Activated CD4-positive, alpha-beta memory T cell treated with anti-CD3 and anti-CD28 coated beads for 36 hours (primary cell): ENCODE measurements around the gene INPPL1. TPM values are rescaled to one million over a fixed set of nuclear protein-coding genes. Genes with fewer than 3 reads are reported as not detected.

Experiments used
- CTCF ChIA-PET: fragments of 350-600 bp; sonication (Branson Sonifier 250); formaldehyde crosslinking; loops from one replicate; lab custom pipeline; 2021; ENCODE audit warnings: antibody characterized with exemption, inconsistent platforms; lab: Charles Lee
- POLR2A ChIA-PET: fragments of 350-600 bp; sonication (Branson Sonifier 250); formaldehyde crosslinking; loops from one replicate; lab custom pipeline; 2021; ENCODE audit warnings: antibody characterized with exemption; lab: Charles Lee
- DNase-seq: peaks from one replicate; pipeline ENCODE4 v3.0.0-alpha.2; 2020
- H3K27ac Mint-ChIP-seq: one replicate; pipeline ENCODE4 v1.8.0; 2021; ENCODE audit warnings: mixed read lengths
- H3K27me3 Mint-ChIP-seq: one replicate; pipeline ENCODE4 v1.8.0; 2021; ENCODE audit warnings: mixed read lengths
- H3K36me3 Mint-ChIP-seq: one replicate; pipeline ENCODE4 v1.8.0; 2021; ENCODE audit warnings: mixed read lengths
- H3K4me1 Mint-ChIP-seq: one replicate; pipeline ENCODE4 v1.8.0; 2021; ENCODE audit warnings: low read depth, mixed read lengths
- H3K4me3 Mint-ChIP-seq: one replicate; pipeline ENCODE4 v1.8.0; 2021; ENCODE audit warnings: mild to moderate bottlenecking, mixed read lengths
- H3K9me3 Mint-ChIP-seq: one replicate; pipeline ENCODE4 v1.8.0; 2021; ENCODE audit warnings: mixed read lengths
- intact Hi-C: fragments of 100-400 bp; cut with micrococcal nuclease; formaldehyde crosslinking; loops from one replicate; pipeline ENCODE4 v1.15.1; 2023
- total RNA-seq, 2 experiments: library from RNA; stranded (reverse); gene quantifications; one replicate each; pipeline ENCODE4 v1.2.3, GENCODE V29; 2021

Gene INPPL1
- total RNA-seq, 2 experiments from 2014 or later, result 96.9 to 98.9 TPM

- peaks cover 21% of the 10 kb centered on the region for H3K4me1 Mint-ChIP-seq
- no peak for DNase-seq
- intact Hi-C loops, result no loop called here
- H3K27me3 Mint-ChIP-seq, result peaks cover 44% of the 10 kb centered on the region
- no peaks in the 10 kb centered on the region for H3K9me3 Mint-ChIP-seq
- CTCF ChIA-PET, result interaction anchor here (1.0 to 2.3 kb wide), 4 partner anchors 174 to 403 kb away, joined by 3 to 9 read pairs (median 4); no protein-coding TSS in a partner anchor
- POLR2A ChIA-PET, result no interaction called here
- no peak overlapping the region for H3K27ac Mint-ChIP-seq
- H3K36me3 Mint-ChIP-seq, result peaks cover 12% of the 10 kb centered on the region
- H3K4me3 Mint-ChIP-seq, result no peak overlapping the region
Measured at GRCh38 chr11:72240461-72241290, 16.1 kb downstream of the INPPL1 start.

DNA sequence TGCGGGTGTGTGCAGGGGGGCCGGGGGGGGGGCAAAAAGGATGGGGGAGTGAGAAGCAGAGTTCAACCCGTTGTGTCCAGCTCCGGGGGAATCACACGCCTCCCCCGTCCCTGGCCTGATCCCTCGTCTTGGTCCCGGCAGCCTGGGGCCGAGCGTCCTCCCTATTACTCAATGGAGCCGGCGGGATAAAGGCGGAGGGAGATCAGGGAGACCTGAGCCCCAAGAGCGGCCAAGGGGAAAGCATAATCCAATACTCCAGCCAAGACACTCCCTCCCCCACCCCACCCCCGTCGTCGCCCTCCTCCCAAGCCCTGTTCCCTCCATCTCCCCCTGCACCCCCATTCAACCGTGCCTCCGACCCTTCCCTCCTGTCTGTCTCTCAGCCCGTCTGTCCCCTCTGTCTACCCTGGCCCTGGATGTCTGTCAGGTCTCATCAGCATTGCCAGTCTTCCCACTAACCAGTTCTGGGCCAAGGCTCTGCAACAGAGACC lies 16.8 kb downstream of the INPPL1 start:
- no peak for DNase-seq
- Mint-ChIP-seq H3K4me1 (peaks cover 21% of the 10 kb centered on the region), H3K36me3 (peaks cover 12% of the 10 kb centered on the region), H3K27me3 (peaks cover 44% of the 10 kb centered on the region), H3K9me3 (no peaks in the 10 kb centered on the region), H3K27ac (no peak overlapping the region), H3K4me3 (no peak overlapping the region)
- ChIA-PET CTCF (interaction anchor here (1.0 to 2.3 kb wide), 4 partner anchors 173 to 402 kb away, joined by 3 to 9 read pairs (median 4); no protein-coding TSS in a partner anchor), POLR2A (no interaction called here)
- intact Hi-C loops, result no loop called here

DNA sequence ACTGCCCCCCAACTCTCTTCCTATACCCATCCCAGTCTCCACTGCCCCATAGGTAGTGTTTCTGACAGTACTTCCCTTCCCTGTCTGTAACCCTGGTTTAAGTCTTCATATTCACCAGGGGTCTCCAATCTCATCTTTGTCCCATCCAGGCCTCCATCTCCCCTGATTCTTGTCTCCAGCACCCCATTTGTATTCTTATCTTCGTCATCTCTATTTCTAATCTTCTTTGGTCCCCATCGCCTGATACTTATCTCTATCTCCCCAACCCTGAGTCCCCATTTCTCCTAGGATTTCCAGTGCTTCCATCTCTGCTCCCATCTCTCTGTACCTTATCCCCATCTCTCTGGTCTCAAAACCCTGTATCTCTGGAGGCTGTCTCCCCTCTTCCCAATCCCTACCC lies 17.6 kb downstream of the INPPL1 start:
- no peak overlapping the region for H3K4me3 Mint-ChIP-seq
- intact Hi-C loops, result no loop called here
- DNase-seq, result no peak
- H3K27ac Mint-ChIP-seq, result no peak overlapping the region
- no peaks in the 10 kb centered on the region for H3K9me3 Mint-ChIP-seq
- peaks cover 7% of the 10 kb centered on the region for H3K36me3 Mint-ChIP-seq
- CTCF ChIA-PET, result interaction anchor here (2.3 kb wide), 1 partner anchor 173 kb away, joined by 9 read pairs; no protein-coding TSS in a partner anchor
- POLR2A ChIA-PET, result no interaction called here
- H3K27me3 Mint-ChIP-seq, result peaks cover 44% of the 10 kb centered on the region
- peaks cover 21% of the 10 kb centered on the region for H3K4me1 Mint-ChIP-seq

DNA sequence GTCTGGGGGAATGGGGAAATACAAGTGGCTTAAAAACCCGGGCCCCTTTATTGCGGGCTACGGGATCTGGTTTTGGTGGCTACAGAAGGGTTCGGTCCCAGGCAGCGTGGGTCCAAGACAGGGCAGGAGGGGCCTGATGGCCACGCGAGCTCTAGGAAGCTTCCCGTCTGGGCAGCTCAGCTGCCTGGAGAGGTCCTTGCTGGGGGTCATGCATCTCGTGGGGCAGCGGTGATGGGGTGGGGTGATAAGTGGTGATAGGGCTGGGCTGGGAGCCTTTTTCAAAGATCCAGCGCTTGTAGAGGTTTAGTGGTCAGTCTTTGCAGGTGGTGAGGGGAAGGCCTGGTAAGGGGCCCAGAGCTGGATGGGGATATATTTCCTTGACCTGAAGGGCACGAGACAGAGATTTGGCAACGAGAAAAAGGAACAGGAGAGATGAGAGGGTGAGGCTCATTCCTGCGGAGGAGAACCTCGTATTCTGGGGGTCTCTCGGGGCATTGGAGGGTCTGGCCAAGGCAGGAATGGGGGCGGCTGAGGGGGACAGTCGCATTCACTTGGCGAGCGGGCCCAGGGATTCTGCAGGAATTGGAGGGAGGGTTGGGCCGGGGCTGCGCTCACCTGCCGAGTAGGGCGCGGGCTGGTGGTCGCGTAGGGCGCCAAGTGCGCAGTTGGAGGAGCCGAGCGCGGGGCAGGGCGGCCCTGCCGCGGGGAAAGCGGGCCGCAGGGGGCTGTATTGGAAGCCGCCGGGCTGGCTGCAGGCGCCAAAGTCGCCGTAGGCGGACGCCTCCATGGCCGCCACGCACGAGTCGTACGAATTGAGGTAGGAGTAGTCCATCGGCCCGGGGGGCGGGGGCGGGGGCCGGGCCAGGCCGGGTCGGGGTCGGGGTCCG lies 18.8 kb downstream of the INPPL1 start:
- H3K27me3 Mint-ChIP-seq, result peaks cover 45% of the 10 kb centered on the region
- ChIA-PET CTCF (interaction anchor here (1.3 kb wide), 1 partner anchor 188 kb away, joined by 3 read pairs; no protein-coding TSS in a partner anchor), POLR2A (no interaction called here)
- peaks cover 2% of the 10 kb centered on the region for H3K36me3 Mint-ChIP-seq
- H3K4me3 Mint-ChIP-seq, result no peak overlapping the region
- no peaks in the 10 kb centered on the region for H3K9me3 Mint-ChIP-seq
- no peak overlapping the region for H3K27ac Mint-ChIP-seq
- peaks cover 21% of the 10 kb centered on the region for H3K4me1 Mint-ChIP-seq
- intact Hi-C loops, result no loop called here
- no peak for DNase-seq

DNA sequence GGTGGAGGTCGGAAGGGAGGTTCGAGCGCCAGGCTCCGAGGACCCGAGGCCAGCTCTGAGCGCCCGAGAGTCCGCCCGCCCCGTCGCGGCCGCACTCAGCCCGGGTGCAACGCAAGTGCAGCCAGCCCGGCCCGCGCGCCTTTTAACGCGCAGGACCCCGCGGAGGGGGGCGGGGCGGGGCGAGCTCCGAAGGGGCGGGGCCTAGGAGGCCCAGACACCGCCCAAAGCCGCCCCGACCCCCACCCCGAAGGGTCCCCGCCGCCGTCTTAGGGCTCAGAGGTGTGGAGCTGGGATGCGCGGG lies 19.4 kb downstream of the INPPL1 start, which contains the start of gene PHOX2A:
PHOX2A (minus strand) TSS at position 117 of the 301 bp plus-strand sequence. CDS start 172 bp downstream, outside the sequence.
- POLR2A ChIA-PET, result no interaction called here
- no peak within 1 kb of the TSS for H3K27ac Mint-ChIP-seq
- CTCF ChIA-PET, result interaction anchor here (1.3 kb wide), 1 partner anchor 187 kb away, joined by 3 read pairs; no protein-coding TSS in a partner anchor
- no peak within 1 kb of the TSS for H3K4me3 Mint-ChIP-seq
- DNase-seq, result no peak
- peaks cover 2% of the 10 kb centered on the region for H3K36me3 Mint-ChIP-seq
- no peaks in the 10 kb centered on the region for H3K9me3 Mint-ChIP-seq
- H3K4me1 Mint-ChIP-seq, result peaks cover 21% of the 10 kb centered on the region
- H3K27me3 Mint-ChIP-seq, result peaks cover 44% of the 10 kb centered on the region
- intact Hi-C loops, result no loop called here

- ChIA-PET POLR2A (interaction anchor here (0.8 kb wide), 1 partner anchor 10 kb away, joined by 3 read pairs; no protein-coding TSS in a partner anchor), CTCF (interaction anchor here (1.3 to 2.6 kb wide), 2 partner anchors 169 to 187 kb away, joined by 3 to 7 read pairs; no protein-coding TSS in a partner anchor)
- intact Hi-C loops, result no loop called here
- Mint-ChIP-seq H3K4me3 (no peak overlapping the region), H3K27me3 (peaks cover 42% of the 10 kb centered on the region), H3K36me3 (peaks cover 2% of the 10 kb centered on the region), H3K4me1 (peaks cover 18% of the 10 kb centered on the region), H3K27ac (no peak overlapping the region), H3K9me3 (no peaks in the 10 kb centered on the region)
- DNase-seq, result no peak
Measured at GRCh38 chr11:72244361-72245262, 20.0 kb downstream of the INPPL1 start.

GRCh38 chr11:72245263-72245816 lies 20.8 kb downstream of the INPPL1 start:
- Mint-ChIP-seq H3K27me3 (peaks cover 43% of the 10 kb centered on the region), H3K27ac (no peak overlapping the region), H3K4me1 (peaks cover 16% of the 10 kb centered on the region), H3K36me3 (peaks cover 1% of the 10 kb centered on the region), H3K9me3 (no peaks in the 10 kb centered on the region), H3K4me3 (no peak overlapping the region)
- ChIA-PET CTCF (interaction anchor here (2.6 kb wide), 1 partner anchor 169 kb away, joined by 7 read pairs; no protein-coding TSS in a partner anchor), POLR2A (interaction anchor here (0.8 kb wide), 1 partner anchor 10 kb away, joined by 3 read pairs; no protein-coding TSS in a partner anchor)
- DNase-seq, result no peak
- intact Hi-C loops, result no loop called here

GRCh38 chr11:72247584-72247983 lies 23.0 kb downstream of the INPPL1 start:
- intact Hi-C loops, result no loop called here
- CTCF ChIA-PET, result interaction anchor here (1.9 to 2.6 kb wide), 2 partner anchors 9 to 166 kb away, joined by 6 to 7 read pairs; no protein-coding TSS in a partner anchor
- Mint-ChIP-seq H3K27ac (no peak overlapping the region), H3K4me3 (no peak overlapping the region), H3K9me3 (no peaks in the 10 kb centered on the region), H3K27me3 (peaks cover 23% of the 10 kb centered on the region), H3K36me3 (no peaks in the 10 kb centered on the region), H3K4me1 (peaks cover 9% of the 10 kb centered on the region)
- POLR2A ChIA-PET, result no interaction called here
- DNase-seq, result no peak

DNA sequence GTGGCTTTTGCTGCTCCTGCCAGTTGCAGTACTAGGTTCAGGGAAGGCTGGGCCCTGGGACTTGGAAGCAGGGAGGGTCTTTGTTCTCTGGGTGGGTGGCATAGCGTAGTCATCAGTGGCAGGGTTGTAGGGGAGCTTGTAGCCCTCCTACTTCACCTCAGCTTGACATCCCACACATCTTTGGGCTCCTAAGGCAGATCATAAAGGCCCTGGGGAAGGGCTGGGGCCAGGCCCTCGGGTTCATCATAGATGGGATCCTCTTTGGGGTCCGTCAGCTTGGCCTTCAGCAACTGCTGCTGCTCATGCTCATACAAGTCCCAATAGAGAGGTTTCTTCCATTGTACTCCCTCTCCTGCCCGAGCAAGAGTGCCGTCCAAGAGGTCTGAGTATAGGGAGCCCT lies 25.4 kb downstream of the INPPL1 start:
- Mint-ChIP-seq H3K9me3 (no peaks in the 10 kb centered on the region), H3K4me3 (no peak overlapping the region), H3K27me3 (peaks cover 17% of the 10 kb centered on the region), H3K4me1 (no peaks in the 10 kb centered on the region), H3K27ac (no peak overlapping the region), H3K36me3 (no peaks in the 10 kb centered on the region)
- ChIA-PET POLR2A (no interaction called here), CTCF (interaction anchor here (1.3 kb wide), 1 partner anchor 13 kb away, joined by 3 read pairs; no protein-coding TSS in a partner anchor)
- DNase-seq, result no peak
- intact Hi-C loops, result no loop called here

DNA sequence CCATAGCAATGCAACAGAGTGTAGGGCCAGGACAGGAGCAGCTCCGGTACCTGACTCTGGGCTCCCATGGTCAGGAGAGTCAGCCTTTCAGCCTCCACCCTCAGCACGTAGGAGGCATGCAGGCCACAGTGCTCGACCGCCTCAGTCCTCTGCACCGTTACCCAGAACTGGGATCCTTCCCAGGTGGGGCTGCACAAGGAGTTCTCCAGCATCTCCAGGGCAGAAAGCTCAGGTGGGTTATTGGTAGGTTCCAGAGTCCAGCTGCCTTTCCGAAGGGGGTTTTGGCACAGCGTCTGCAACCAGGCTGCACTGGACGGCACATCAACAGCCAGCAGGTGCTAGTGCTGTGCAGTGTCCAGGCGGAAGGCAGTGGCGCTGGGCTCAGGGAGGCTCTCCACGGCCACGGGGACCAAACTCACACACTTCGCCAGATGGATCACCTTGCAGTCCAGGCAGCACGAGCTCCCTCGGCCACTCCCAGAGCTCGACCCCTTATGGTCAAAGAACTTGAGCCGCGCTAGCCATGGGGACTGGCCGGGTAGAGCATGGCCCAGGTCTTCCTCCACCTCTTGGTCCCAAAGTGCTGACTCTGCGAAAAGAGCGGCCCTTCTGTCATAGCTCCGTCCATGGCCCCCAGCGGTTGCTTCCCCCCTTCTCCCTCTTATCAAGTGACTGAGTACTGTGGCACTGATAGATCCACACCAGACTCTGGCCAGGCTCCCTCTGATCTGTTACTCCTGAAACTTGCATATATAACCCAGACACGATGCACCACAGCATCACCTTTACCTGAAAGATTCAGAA lies 26.3 kb downstream of the INPPL1 start:
- intact Hi-C loops, result no loop called here
- Mint-ChIP-seq H3K9me3 (no peaks in the 10 kb centered on the region), H3K4me3 (no peak overlapping the region), H3K36me3 (no peaks in the 10 kb centered on the region), H3K4me1 (no peaks in the 10 kb centered on the region), H3K27me3 (peaks cover 18% of the 10 kb centered on the region), H3K27ac (no peak overlapping the region)
- CTCF ChIA-PET, result no interaction called here
- POLR2A ChIA-PET, result no interaction called here
- no peak for DNase-seq
